B cell (primary cell): ENCODE measurements around the gene LIME1. TPM values are rescaled to one million over a fixed set of nuclear protein-coding genes. Genes with fewer than 3 reads are reported as not detected.
A peak's percentile ranks its signal among the peaks of the same experiment; 100 is the strongest.

Experiments
- ATAC-seq: fragments of 200-7000 bp; cut with Tn5 transposase; one replicate; pipeline ENCODE4 v1.10.0; 2021; ENCODE audit warnings: low read depth, mild to moderate bottlenecking, moderate number of reproducible peaks, moderate library complexity
- CTCF ChIA-PET: fragments of 350-600 bp; sonication (Branson Sonifier 250); formaldehyde crosslinking; loops from one replicate; lab custom pipeline; 2021; ENCODE audit warnings: antibody characterized with exemption, inconsistent platforms; lab: Charles Lee
- POLR2A ChIA-PET: fragments of 350-600 bp; sonication (Branson Sonifier 250); formaldehyde crosslinking; loops from one replicate; lab custom pipeline; 2021; ENCODE audit warnings: antibody characterized with exemption; lab: Charles Lee
- DNase-seq: peaks from one replicate; pipeline ENCODE4 v3.0.0; 2013
- H2AFZ ChIP-seq: 2 replicates; pipeline ENCODE4 v1.6.1; 2012; ENCODE audit warnings: mild to moderate bottlenecking, low read depth, low read length; ENCODE audit not compliant: insufficient read depth, poor library complexity, severe bottlenecking
- H3K27ac ChIP-seq, 2 donors: 1 replicate in 1 of 2; 2 replicates in 1 of 2; pipeline ENCODE4 v1.5.1; 2012 to 2013; ENCODE audit warnings: low read length in 2 of 2, mild to moderate bottlenecking in 2 of 2, moderate library complexity in 1 of 2
- H3K27me3 ChIP-seq, 4 experiments: fragments of 200-600 bp in 1 of 4; sonication (generic) in 1 of 4; replicated peaks in 1 of 4; 1 replicate in 2 of 4; 2 replicates in 2 of 4; pipeline versions ENCODE4 v1.6.1 to v1.7.0; 2013 to 2016; ENCODE audit warnings: low read length in 3 of 4, mild to moderate bottlenecking in 2 of 4, mixed read lengths in 1 of 4, moderate library complexity in 1 of 4; ENCODE audit not compliant: insufficient read depth in 4 of 4, control insufficient read depth in 3 of 4; ENCODE audit errors: control extremely low read depth in 1 of 4
- H3K36me3 ChIP-seq, 2 experiments: replicated peaks in 1 of 2; 1 replicate in 1 of 2; 2 replicates in 1 of 2; pipeline versions ENCODE4 v1.6.1 to v1.7.1; 2013; ENCODE audit warnings: low read length in 1 of 2; ENCODE audit not compliant: insufficient read depth in 2 of 2, control insufficient read depth in 1 of 2; ENCODE audit errors: control extremely low read depth in 1 of 2, extremely low read depth in 1 of 2
- H3K4me1 ChIP-seq, 2 donors: fragments of 200-600 bp in 1 of 2; sonication (generic) in 1 of 2; 1 replicate in 1 of 2; 2 replicates in 1 of 2; pipeline versions ENCODE4 v1.5.1 to v1.6.1; 2013 to 2017; ENCODE audit warnings: low read length in 2 of 2; ENCODE audit not compliant: control insufficient read depth in 2 of 2, insufficient read depth in 2 of 2
- H3K4me2 ChIP-seq: replicated peaks from 2 replicates; pipeline ENCODE3; 2012; ENCODE audit warnings: mild to moderate bottlenecking, low read depth, low read length; ENCODE audit not compliant: poor library complexity, severe bottlenecking
- H3K4me3 ChIP-seq, 5 experiments: fragments of 200-600 bp in 1 of 5; sonication (generic) in 1 of 5; 1 replicate in 3 of 5; 2 replicates in 2 of 5; pipeline versions ENCODE4 v1.5.1 to v1.7.0; 2011 to 2016; ENCODE audit warnings: low read length in 4 of 5, mild to moderate bottlenecking in 4 of 5, low read depth in 2 of 5, control low read depth in 1 of 5, moderate library complexity in 1 of 5; ENCODE audit not compliant: insufficient read depth in 1 of 5; ENCODE audit errors: control extremely low read depth in 1 of 5, extremely low read depth in 1 of 5
- H3K79me2 ChIP-seq: fragments of 200-600 bp; sonication (generic); one replicate; pipeline ENCODE4 v1.6.0; 2016; ENCODE audit warnings: low read length; ENCODE audit not compliant: control insufficient read depth, insufficient read depth
- H3K9ac ChIP-seq: fragments of 200-600 bp; sonication (generic); 2 replicates; pipeline ENCODE4 v1.6.1; 2017; ENCODE audit warnings: mild to moderate bottlenecking, low read length, moderate library complexity
- H3K9me3 ChIP-seq, 3 donors: one replicate each; pipeline versions ENCODE4 v1.6.1 to v1.7.1; 2013; ENCODE audit warnings: low read length in 2 of 3; ENCODE audit not compliant: control insufficient read depth in 2 of 3, insufficient read depth in 1 of 3; ENCODE audit errors: control extremely low read depth in 1 of 3
- H4K20me1 ChIP-seq: 2 replicates; pipeline ENCODE4 v1.6.0; 2012; ENCODE audit warnings: mild to moderate bottlenecking, low read length; ENCODE audit not compliant: insufficient read depth, control insufficient read depth, poor library complexity, severe bottlenecking
- H3K27ac Mint-ChIP-seq: one replicate; pipeline ENCODE4 v1.8.0; 2021; ENCODE audit warnings: mixed read lengths
- H3K27me3 Mint-ChIP-seq: one replicate; pipeline ENCODE4 v1.8.0; 2021; ENCODE audit warnings: mixed read lengths
- H3K4me1 Mint-ChIP-seq: one replicate; pipeline ENCODE4 v1.8.0; 2021; ENCODE audit warnings: mixed read lengths
- H3K4me3 Mint-ChIP-seq: one replicate; pipeline ENCODE4 v1.8.0; 2021; ENCODE audit warnings: mixed read lengths
- H3K9me3 Mint-ChIP-seq: one replicate; pipeline ENCODE4 v1.8.0; 2022; ENCODE audit warnings: mixed read lengths; ENCODE audit not compliant: insufficient read depth
- CTCF ChIP-seq: fragments of 200-600 bp; IDR thresholded peaks from one replicate; pipeline ENCODE4 v1.8.0; 2022; ENCODE audit warnings: antibody characterized with exemption, mild to moderate bottlenecking
- EZH2 ChIP-seq: IDR thresholded peaks from 2 replicates; pipeline ENCODE4 v1.6.1; 2012; ENCODE audit warnings: borderline replicate concordance, low read depth, mild to moderate bottlenecking, moderate library complexity, low read length; ENCODE audit not compliant: insufficient read depth, poor library complexity, severe bottlenecking
- WGBS: methylation state at CpG from one replicate; pipeline ENCODE4 v1.1.5; 2013; ENCODE audit warnings: missing lambda C conversion rate; ENCODE audit not compliant: insufficient coverage; 5-methylcytosine and 5-hydroxymethylcytosine counted together
- intact Hi-C: fragments of 100-400 bp; cut with micrococcal nuclease; formaldehyde crosslinking; loops from one replicate; pipeline ENCODE4 v1.10.0; 2022
- polyA plus RNA-seq: library from polyadenylated mRNA; depleted of rRNA; stranded (reverse); fragments of >200 nt; gene quantifications from 2 replicates; pipeline ENCODE4 v1.2.3, GENCODE V29; 2012
- total RNA-seq, 2 donors: library from RNA; stranded (reverse); fragments of 120-200 nt in 1 of 2; gene quantifications; 1 replicate in 1 of 2; 2 replicates in 1 of 2; pipeline versions ENCODE4 v1.2.3 to v1.2.4, GENCODE V29; 2013 to 2022

LIME1 gene
- total and polyA plus RNA-seq, 2 donors (not counting 1 experiment from before 2014, with no cell fraction given): 14.5 to 95.2 TPM

DNA sequence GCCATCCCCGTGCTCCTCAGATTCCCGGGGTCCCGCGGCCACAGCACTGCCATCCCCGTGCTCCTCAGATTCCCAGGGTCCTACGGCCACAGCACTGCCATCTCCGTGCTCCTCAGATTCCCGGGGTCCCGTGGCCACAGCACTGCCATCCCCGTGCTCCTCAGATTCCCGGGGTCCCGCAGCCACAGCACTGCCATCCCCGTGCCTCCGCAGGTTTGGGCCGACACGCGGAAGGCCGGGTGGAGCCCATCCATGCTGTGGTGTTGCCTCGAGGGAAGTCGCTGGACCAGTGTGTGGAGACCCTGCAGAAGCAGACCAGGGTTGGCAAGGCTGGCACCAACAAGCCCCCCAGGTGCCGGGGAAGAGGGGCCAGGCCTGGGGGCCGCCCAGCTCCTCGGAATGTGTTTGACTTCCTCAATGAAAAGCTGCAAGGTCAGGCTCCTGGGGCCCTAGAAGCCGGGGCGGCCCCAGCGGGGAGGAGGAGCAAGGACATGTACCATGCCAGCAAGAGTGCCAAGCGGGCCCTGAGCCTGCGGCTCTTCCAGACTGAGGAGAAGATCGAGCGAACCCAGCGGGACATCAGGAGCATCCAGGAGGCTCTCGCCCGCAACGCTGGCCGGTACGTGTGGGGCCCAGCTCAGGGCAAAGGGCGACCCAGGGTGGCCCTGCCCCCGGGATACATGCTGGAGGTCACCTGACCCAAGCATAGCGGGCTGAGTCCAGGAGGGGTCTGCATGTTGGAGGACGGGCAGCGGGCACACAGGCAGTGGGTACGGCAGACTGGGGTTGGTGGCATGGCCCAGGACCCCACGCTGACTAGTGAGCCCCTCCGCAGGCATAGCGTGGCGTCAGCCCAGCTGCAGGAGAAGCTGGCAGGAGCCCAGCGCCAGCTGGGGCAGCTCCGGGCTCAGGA is 1.3 kb upstream of the LIME1 start:
- no peak for DNase-seq
- H2AFZ ChIP-seq: no peak overlapping the region
- no peak overlapping the region for H3K27ac ChIP-seq
- peaks cover 47 to 58% of the 10 kb centered on the region in 2 donors for H3K4me1 ChIP-seq
- H3K4me1 Mint-ChIP-seq: peaks cover 24% of the 10 kb centered on the region
- H3K4me2 ChIP-seq: peak overlapping the region; percentile 93
- H3K9ac ChIP-seq: no peak overlapping the region
- peaks cover 58% of the 10 kb centered on the region for H4K20me1 ChIP-seq
- no peak overlapping the region for H3K4me3 Mint-ChIP-seq
- 88% methylated on average over 48 of the region's 48 CpGs for WGBS
- no peaks in the 10 kb centered on the region for H3K27me3 ChIP-seq
- H3K36me3 ChIP-seq: peaks cover 0 to 24% of the 10 kb centered on the region in 2 experiments
- H3K79me2 ChIP-seq: peaks cover 44% of the 10 kb centered on the region
- ChIA-PET CTCF (interaction anchor here (1.2 to 1.6 kb wide), 2 partner anchors 28 to 197 kb away, joined by 4 to 5 read pairs; partner anchors contain the start of genes ARFRP1 and ZGPAT), POLR2A (interaction anchor here (0.5 to 2.5 kb wide), 3 partner anchors 8 to 214 kb away, joined by 5 to 20 read pairs (median 7); partner anchors contain the start of genes ARFRP1, PPDPF and ZGPAT)
- intact Hi-C loops: loop anchor here (5.0 kb wide), 1 partner anchor 198 kb away; the partner anchor contains the start of gene PTK6
- TF ChIP-seq EZH2 (no peak), CTCF (no peak)
- H3K4me3 ChIP-seq: no peak overlapping the region
- no peaks in the 10 kb centered on the region for H3K27me3 Mint-ChIP-seq
- H3K9me3 Mint-ChIP-seq: no peaks in the 10 kb centered on the region
- no peaks in the 10 kb centered on the region for H3K9me3 ChIP-seq
- no peak overlapping the region for H3K27ac Mint-ChIP-seq
- no peak for ATAC-seq
